GM12878 (cell line): ENCODE measurements around the gene BNC2. TPM values are rescaled to one million over a fixed set of nuclear protein-coding genes. Genes with fewer than 3 reads are reported as not detected.

Experiments
- ATAC-seq: fragments of 200-7000 bp; cut with Tn5 transposase; 3 replicates; pipeline ENCODE4 v1.9.1; 2020; ENCODE audit warnings: mild to moderate bottlenecking, moderate library complexity
- BruUV-seq: library from RNA; stranded (reverse); fragments of 400-500 nt; replicated peaks from 2 replicates; lab custom pipeline; 2021; lab: Mats Ljungman, UMichigan
- CTCF ChIA-PET: fragments of 300-600 bp; sonication (Branson Sonifier 250); formaldehyde crosslinking; extraction: SDS; loops from one replicate; lab custom pipeline; 2021; ENCODE audit warnings: inconsistent platforms; lab: Yijun Ruan, JAX
- POLR2A ChIA-PET: fragments of 350-600 bp; formaldehyde crosslinking; extraction: SDS; loops from one replicate; lab custom pipeline; 2021; ENCODE audit warnings: inconsistent platforms; lab: Charles Lee
- RAD21 ChIA-PET: fragments of 300-600 bp; sonication (Branson Sonifier 250); formaldehyde crosslinking; loops from one replicate; lab custom pipeline; 2023; ENCODE audit warnings: antibody characterized with exemption; ENCODE audit not compliant: unreplicated experiment; lab: Charles Lee
- SMC1A ChIA-PET: fragments of 300-600 bp; sonication (Branson Sonifier 250); formaldehyde crosslinking; loops from one replicate; lab custom pipeline; 2023; ENCODE audit not compliant: unreplicated experiment, uncharacterized antibody; lab: Charles Lee
- DNase-seq: peaks from one replicate; pipeline ENCODE4 v3.0.0-alpha.2; 2011; ENCODE audit warnings: low read depth, low spot score
- FAIRE-seq: peaks from 3 replicates; lab custom pipeline; 2011; peaks lifted over from hg19 to GRCh38; lab: Jason Lieb, UNC
- H2AFZ ChIP-seq: 2 replicates; pipeline ENCODE4 v1.6.0; 2011; ENCODE audit warnings: low read depth, low read length, control low read depth; ENCODE audit not compliant: control insufficient read depth
- H3K27ac ChIP-seq: 2 replicates; pipeline ENCODE4 v1.5.1; 2011; ENCODE audit warnings: control low read depth; ENCODE audit not compliant: control insufficient read depth, insufficient read depth
- H3K27me3 ChIP-seq, 2 experiments: replicated peaks in 1 of 2; 2 replicates each; pipeline versions ENCODE4 v1.6.0 to v1.6.1; 2011; ENCODE audit warnings: low read length in 1 of 2; ENCODE audit not compliant: control insufficient read depth in 2 of 2, insufficient read depth in 2 of 2
- H3K36me3 ChIP-seq, 2 experiments: 2 replicates each; pipeline ENCODE4 v1.5.1; 2011; ENCODE audit warnings: low read length in 1 of 2; ENCODE audit not compliant: control insufficient read depth in 2 of 2, insufficient read depth in 2 of 2
- H3K4me1 ChIP-seq: 2 replicates; pipeline ENCODE4 v1.6.1; 2011; ENCODE audit warnings: mild to moderate bottlenecking, low read length, moderate library complexity, mixed read lengths; ENCODE audit not compliant: control insufficient read depth, insufficient read depth
- H3K4me2 ChIP-seq: 2 replicates; pipeline ENCODE4 v1.6.0; 2011; ENCODE audit warnings: control low read depth; ENCODE audit not compliant: control insufficient read depth, insufficient read depth
- H3K4me3 ChIP-seq: fragments of 200-600 bp; sonication (generic); 2 replicates; pipeline ENCODE4 v1.5.1; 2016
- H3K79me2 ChIP-seq: 2 replicates; pipeline ENCODE4 v1.6.0; 2011; ENCODE audit warnings: low read length; ENCODE audit not compliant: control insufficient read depth, insufficient read depth
- H3K9ac ChIP-seq: 2 replicates; pipeline ENCODE4 v1.8.0; 2011; ENCODE audit warnings: low read length, control low read depth, mixed read lengths; ENCODE audit not compliant: control insufficient read depth, insufficient read depth
- H3K9me3 ChIP-seq: replicated peaks from 3 replicates; pipeline ENCODE4 v1.5.1; 2011; ENCODE audit warnings: mild to moderate bottlenecking, low read length; ENCODE audit not compliant: control insufficient read depth, insufficient read depth
- H4K20me1 ChIP-seq: 2 replicates; pipeline ENCODE4 v1.6.0; 2011; ENCODE audit not compliant: control insufficient read depth, insufficient read depth
- CHD2 ChIP-seq: IDR thresholded peaks from 2 replicates; pipeline ENCODE4 v1.6.1; 2011; ENCODE audit warnings: low read depth, low read length, improper control_type of control experiment, borderline replicate concordance
- ETV6 ChIP-seq, 2 experiments: fragments of 450-650 bp in 1 of 2; IDR thresholded peaks in 1 of 2; conservative IDR thresholded peaks in 1 of 2; 2 replicates each; pipeline ENCODE4 v1.6.1; 2014; ENCODE audit warnings: antibody characterized with exemption in 1 of 2, borderline replicate concordance in 1 of 2, low read depth in 1 of 2, mild to moderate bottlenecking in 1 of 2, moderate library complexity in 1 of 2
- HSF1 ChIP-seq: fragments of 150-350 bp; IDR thresholded peaks from 2 replicates; pipeline ENCODE4 v1.6.1; 2014; ENCODE audit warnings: mild to moderate bottlenecking, low read depth, low read length
- IRF4 ChIP-seq: IDR thresholded peaks from 2 replicates; pipeline ENCODE4 v1.6.1; 2011; ENCODE audit warnings: low read depth, low read length
- JUNB ChIP-seq: IDR thresholded peaks from 2 replicates; pipeline ENCODE4 v1.6.1; 2016; ENCODE audit warnings: antibody characterized with exemption, mild to moderate bottlenecking
- NRF1 ChIP-seq: conservative IDR thresholded peaks from 2 replicates; pipeline ENCODE4 v1.6.1; 2011; ENCODE audit warnings: mild to moderate bottlenecking, low read depth, low read length, improper control_type of control experiment
- RELA ChIP-seq: fragments of 450-650 bp; IDR thresholded peaks from 2 replicates; pipeline ENCODE4 v1.8.0; 2014; ENCODE audit warnings: borderline replicate concordance; ENCODE audit not compliant: partially characterized antibody
- TAF1 ChIP-seq: IDR thresholded peaks from 2 replicates; pipeline ENCODE4 v1.6.1; 2011; ENCODE audit warnings: mild to moderate bottlenecking, low read depth, low read length, borderline replicate concordance
- ZNF24 ChIP-seq: fragments of 450-650 bp; IDR thresholded peaks from 2 replicates; pipeline ENCODE4 v1.6.1; 2017; ENCODE audit warnings: antibody characterized with exemption, mild to moderate bottlenecking
- WGBS: methylation state at CpG from one replicate; pipeline ENCODE4 v1.1.6; 2016; ENCODE audit warnings: low lambda C conversion rate; ENCODE audit not compliant: insufficient replicate concordance, insufficient coverage; ENCODE audit errors: missing lambda C conversion rate; 5-methylcytosine and 5-hydroxymethylcytosine counted together
- in situ Hi-C: fragments of 300-500 bp; cut with MboI; formaldehyde crosslinking; loops from 9 replicates; pipeline ENCODE4 v1.14.3; 2018; ENCODE audit warnings: mixed read lengths
- intact Hi-C: fragments of 100-400 bp; cut with micrococcal nuclease; formaldehyde crosslinking; loops from one replicate; pipeline ENCODE4 v1.14.2; 2022; ENCODE audit not compliant: unreplicated experiment
- polyA plus RNA-seq, 11 experiments: library from polyadenylated mRNA; depleted of rRNA in 4 of 11; unstranded in 6 of 11; stranded (reverse) in 5 of 11; fragments of >200 nt; fragmentation: Nextera tagmentation in 4 of 11; fragmentation: Illumina TruSeq in 1 of 11; extraction: Ambion mirVana in 4 of 11; extraction: Trizol in 1 of 11; gene quantifications; 1 replicate in 1 of 11; 2 replicates in 10 of 11; pipeline versions ENCODE4 v1.2.1 to v1.2.3, GENCODE V29; 2011 to 2016; ENCODE audit warnings: inconsistent platforms in 2 of 11, missing spikeins in 2 of 11, low read depth in 1 of 11
- total RNA-seq, 4 experiments: library from RNA; depleted of rRNA in 3 of 4; stranded (reverse); fragments of >200 nt in 3 of 4; fragmentation: Illumina TruSeq in 1 of 4; extraction: Trizol in 1 of 4; gene quantifications; 2 replicates each; pipeline versions ENCODE4 v1.2.1 to v1.2.3, GENCODE V29; 2013 to 2021

Gene BNC2
- total and polyA plus RNA-seq, 10 of the 15 experiments (the other 5 are each of a cell fraction or from before 2014, with no cell fraction given): 0.05 to 14.5 (median 0.26) TPM

GRCh38 chr9:16370647-16371046 is 499.8 kb downstream of the BNC2 start:
- no peak for FAIRE-seq
- CTCF ChIA-PET: interaction anchor here (1.1 kb wide), 1 partner anchor 356 kb away, joined by 3 read pairs; no protein-coding TSS in a partner anchor

DNA sequence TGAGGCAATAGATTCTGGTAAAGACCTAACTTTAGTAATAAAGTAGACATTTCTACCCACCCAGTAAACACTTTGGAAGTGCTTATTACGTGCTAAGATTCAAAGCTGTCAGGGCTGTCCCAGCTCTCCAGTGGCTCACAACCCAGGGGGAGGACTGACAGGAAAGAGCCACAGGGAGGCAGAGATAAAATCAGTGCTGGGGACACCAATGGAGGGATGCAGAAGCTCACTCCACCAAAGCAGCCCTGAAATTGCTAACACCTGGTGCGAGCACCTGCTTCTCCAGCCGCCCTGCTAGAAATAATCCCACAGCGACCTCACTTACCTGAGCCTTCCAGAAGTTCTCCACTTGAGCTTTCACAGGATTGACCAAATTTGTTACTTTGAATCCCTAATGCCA is 501.0 kb downstream of the BNC2 start:
- H3K9ac ChIP-seq: no peak overlapping the region
- ChIA-PET SMC1A (interaction anchor here (0.7 kb wide), 1 partner anchor 9 kb away, joined by 3 read pairs; no protein-coding TSS in a partner anchor), CTCF (interaction anchor here (1.0 kb wide), 1 partner anchor 17 kb away, joined by 3 read pairs; no protein-coding TSS in a partner anchor), RAD21 (no interaction called here), POLR2A (no interaction called here)
- no peak overlapping the region for H3K4me3 ChIP-seq
- no peaks in the 10 kb centered on the region for H3K36me3 ChIP-seq
- intact Hi-C loops: no loop called here
- no peaks in the 10 kb centered on the region for H4K20me1 ChIP-seq
- no peaks in the 10 kb centered on the region for H3K79me2 ChIP-seq
- no peak overlapping the region for H3K27ac ChIP-seq
- in situ Hi-C loops: no loop called here
- no peak overlapping the region for H2AFZ ChIP-seq
- ATAC-seq: no peak
- H3K4me1 ChIP-seq: no peaks in the 10 kb centered on the region
- 14% methylated on average over 4 of the region's 4 CpGs for WGBS
- no peak overlapping the region for H3K4me2 ChIP-seq
- no TSS peak for BruUV-seq
- no peak for TF ChIP-seq TAF1
- no peak for TF ChIP-seq IRF4
- no peak for TF ChIP-seq RELA
- no peak for TF ChIP-seq ETV6 (conservative IDR thresholded peaks at IDR 0.05 in 1 of 2, IDR thresholded peaks at IDR 0.05 in 1 of 2; ENCODE audit: borderline replicate concordance in 1 of 2, low read depth in 1 of 2)
- TF ChIP-seq JUNB: no peak
- no peak for TF ChIP-seq CHD2
- H3K27me3 ChIP-seq: no peaks in the 10 kb centered on the region; a peak in 1 of 4 replicates
- no peak for DNase-seq
- H3K9me3 ChIP-seq: no peaks in the 10 kb centered on the region
- FAIRE-seq: no peak

More at GRCh38 chr9:16370647-16371046, 499.8 kb downstream of the BNC2 start:
- no peaks in the 10 kb centered on the region for H3K4me1 ChIP-seq
- WGBS: 74% methylated on average over 13 of the region's 13 CpGs
- in situ Hi-C loops (no loop called here), intact Hi-C loops (no loop called here)
- RAD21 ChIA-PET: no interaction called here
- no peak overlapping the region for H3K4me2 ChIP-seq
- H3K9me3 ChIP-seq: no peaks in the 10 kb centered on the region
- ATAC-seq: no peak
- H3K36me3 ChIP-seq: no peaks in the 10 kb centered on the region
- SMC1A ChIA-PET: interaction anchor here (0.8 to 1.0 kb wide), 3 partner anchors 9 to 114 kb away, joined by 3 to 4 read pairs (median 3); no protein-coding TSS in a partner anchor
- POLR2A ChIA-PET: no interaction called here
- no peak overlapping the region for H3K4me3 ChIP-seq
- no peaks in the 10 kb centered on the region; a peak in 1 of 4 replicates for H3K27me3 ChIP-seq
- no peak overlapping the region for H3K27ac ChIP-seq
- H3K9ac ChIP-seq: no peak overlapping the region
- H2AFZ ChIP-seq: no peak overlapping the region
- DNase-seq: no peak
- BruUV-seq: no TSS peak
- H4K20me1 ChIP-seq: no peaks in the 10 kb centered on the region
- TF ChIP-seq ZNF24: no peak
- no peak for TF ChIP-seq NRF1
- TF ChIP-seq HSF1: no peak
- TF ChIP-seq, all 136 proteins: peak for 0
- H3K79me2 ChIP-seq: no peaks in the 10 kb centered on the region
